ENCODE measurements around the gene COX19.
A peak's percentile ranks its signal among the peaks of the same experiment; 100 is the strongest.

COX19 gene

GRCh38 chr7:922334-923107 lies 52.8 kb downstream of the COX19 start:
- DNase-seq = peak; percentile 54

GRCh38 chr7:921581-922333 lies 53.6 kb downstream of the COX19 start:
- peak; percentile 20 for DNase-seq

- DNase-seq = no peak
These were observed 54.3 kb downstream of the COX19 start for GRCh38 chr7:921071-921461.

- DNase-seq = peak; percentile 56
These were observed 54.8 kb downstream of the COX19 start for GRCh38 chr7:920351-921070.

GRCh38 chr7:919924-920341 lies 55.4 kb downstream of the COX19 start:
- DNase-seq = peak; percentile 2

GRCh38 chr7:919114-919442 lies 56.3 kb downstream of the COX19 start:
- peak; percentile 1 for DNase-seq

- DNase-seq = peak; percentile 1
These were observed 56.8 kb downstream of the COX19 start for GRCh38 chr7:918441-919113.

GRCh38 chr7:918118-918425 lies 57.3 kb downstream of the COX19 start:
- no peak for DNase-seq

GRCh38 chr7:917255-918117 lies 57.9 kb downstream of the COX19 start:
- no peak for DNase-seq

GRCh38 chr7:916291-916941 lies 58.9 kb downstream of the COX19 start:
- DNase-seq = no peak

Measured in activated CD4-positive, alpha-beta T cell treated with anti-CD3 and anti-CD28 coated beads for 48 hours (primary cell).